Activated naive CD8-positive, alpha-beta T cell treated with anti-CD3 and anti-CD28 coated beads, Interleukin-2, amount 10 ng/mL, durations not matched to agents 7 days and 5 days (primary cell): ENCODE data around the gene CCDC102B. TPM values are rescaled to one million over a fixed set of nuclear protein-coding genes. Genes with fewer than 3 reads are reported as not detected.

ENCODE experiments used
- ATAC-seq: fragments of 150-1000 bp; cut with Tn5 transposase; one replicate; pipeline ENCODE4 v1.10.0; 2021; ENCODE audit warnings: low read depth, moderate library complexity
- POLR2A ChIA-PET: fragments of 350-600 bp; sonication (Branson Sonifier 250); formaldehyde crosslinking; loops from one replicate; lab custom pipeline; 2021; ENCODE audit warnings: antibody characterized with exemption; lab: Charles Lee
- DNase-seq: peaks from one replicate; pipeline ENCODE4 v3.0.0; 2021
- H3K27ac Mint-ChIP-seq: one replicate; pipeline ENCODE4 v1.8.0; 2022; ENCODE audit warnings: mild to moderate bottlenecking, mixed read lengths
- H3K27me3 Mint-ChIP-seq: one replicate; pipeline ENCODE4 v1.8.0; 2022; ENCODE audit warnings: mild to moderate bottlenecking, moderate library complexity, mixed read lengths
- H3K36me3 Mint-ChIP-seq: one replicate; pipeline ENCODE4 v1.8.0; 2021; ENCODE audit warnings: mild to moderate bottlenecking, mixed read lengths
- H3K4me1 Mint-ChIP-seq: one replicate; pipeline ENCODE4 v1.8.0; 2021; ENCODE audit warnings: mixed read lengths
- H3K4me3 Mint-ChIP-seq: one replicate; pipeline ENCODE4 v1.8.0; 2022; ENCODE audit warnings: mild to moderate bottlenecking, moderate library complexity, mixed read lengths
- H3K9me3 Mint-ChIP-seq: one replicate; pipeline ENCODE4 v1.8.0; 2021; ENCODE audit warnings: mixed read lengths
- total RNA-seq, 2 experiments: library from RNA; stranded (reverse); gene quantifications; one replicate each; pipeline ENCODE4 v1.2.3, GENCODE V29; 2021

Gene CCDC102B
- total RNA-seq, 2 experiments from 2014 or later: 3.9 to 4.7 TPM

- no peak for DNase-seq
- Mint-ChIP-seq H3K4me3 (no peak overlapping the region), H3K9me3 (no peaks in the 10 kb centered on the region), H3K27me3 (no peaks in the 10 kb centered on the region), H3K27ac (no peak overlapping the region), H3K36me3 (no peaks in the 10 kb centered on the region), H3K4me1 (no peaks in the 10 kb centered on the region)
- POLR2A ChIA-PET: no interaction called here
- ATAC-seq: no peak
These were observed 237.9 kb downstream of the CCDC102B start for GRCh38 chr18:69035756-69036155.

- POLR2A ChIA-PET: no interaction called here
- Mint-ChIP-seq H3K4me3 (no peak overlapping the region), H3K36me3 (no peaks in the 10 kb centered on the region), H3K27ac (no peak overlapping the region), H3K9me3 (no peaks in the 10 kb centered on the region), H3K27me3 (peaks cover 7% of the 10 kb centered on the region), H3K4me1 (no peaks in the 10 kb centered on the region)
- DNase-seq (no peak), ATAC-seq (no peak)
These were observed 246.3 kb downstream of the CCDC102B start for GRCh38 chr18:69044215-69044614.

GRCh38 chr18:69064063-69064462 lies 266.2 kb downstream of the CCDC102B start:
- ATAC-seq: no peak
- no peaks in the 10 kb centered on the region for H3K9me3 Mint-ChIP-seq
- H3K27ac Mint-ChIP-seq: no peak overlapping the region

GRCh38 chr18:69067048-69067447 lies 269.2 kb downstream of the CCDC102B start:
- ATAC-seq (no peak), DNase-seq (no peak)
- Mint-ChIP-seq H3K36me3 (no peaks in the 10 kb centered on the region), H3K27ac (no peak overlapping the region), H3K27me3 (no peaks in the 10 kb centered on the region), H3K4me3 (no peak overlapping the region), H3K9me3 (no peaks in the 10 kb centered on the region), H3K4me1 (no peaks in the 10 kb centered on the region)
- POLR2A ChIA-PET: no interaction called here

More at GRCh38 chr18:69064063-69064462, 266.2 kb downstream of the CCDC102B start:
- POLR2A ChIA-PET: no interaction called here
- DNase-seq: no peak
- Mint-ChIP-seq H3K36me3 (no peaks in the 10 kb centered on the region), H3K4me1 (no peaks in the 10 kb centered on the region), H3K4me3 (no peak overlapping the region), H3K27me3 (no peaks in the 10 kb centered on the region)

- no peak for ATAC-seq
- H3K4me1 Mint-ChIP-seq: no peaks in the 10 kb centered on the region
- POLR2A ChIA-PET: no interaction called here
- no peak for DNase-seq
- H3K9me3 Mint-ChIP-seq: no peaks in the 10 kb centered on the region
- no peaks in the 10 kb centered on the region for H3K27me3 Mint-ChIP-seq
- H3K36me3 Mint-ChIP-seq: no peaks in the 10 kb centered on the region
- H3K4me3 Mint-ChIP-seq: no peak overlapping the region
- H3K27ac Mint-ChIP-seq: no peak overlapping the region
These were observed 273.8 kb downstream of the CCDC102B start for GRCh38 chr18:69071680-69072079.

GRCh38 chr18:69081846-69082245 lies 284.0 kb downstream of the CCDC102B start:
- POLR2A ChIA-PET: no interaction called here
- ATAC-seq (no peak), DNase-seq (no peak)
- Mint-ChIP-seq H3K4me1 (no peaks in the 10 kb centered on the region), H3K27ac (no peak overlapping the region), H3K9me3 (no peaks in the 10 kb centered on the region), H3K36me3 (no peaks in the 10 kb centered on the region), H3K4me3 (no peak overlapping the region), H3K27me3 (no peaks in the 10 kb centered on the region)

DNA sequence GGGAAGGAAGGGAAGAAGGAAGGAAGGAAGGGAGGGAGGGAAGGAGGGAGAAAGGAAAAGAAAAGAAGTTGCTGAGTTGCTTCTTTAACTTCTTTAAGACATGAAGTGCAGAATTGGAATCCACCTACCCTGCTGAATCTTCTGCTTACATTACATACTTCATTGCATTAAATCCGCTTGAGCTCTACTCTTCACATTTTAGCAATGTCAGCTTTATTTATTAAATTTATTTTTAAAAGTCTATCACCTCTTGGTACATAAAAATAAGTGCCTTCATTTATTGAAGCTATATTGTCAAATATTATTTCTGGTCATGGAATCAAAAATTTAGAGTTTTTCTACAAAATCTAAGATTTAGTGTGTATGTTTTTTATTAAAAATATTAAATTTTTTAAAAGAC lies 284.6 kb downstream of the CCDC102B start:
- H3K9me3 Mint-ChIP-seq: no peaks in the 10 kb centered on the region
- H3K4me3 Mint-ChIP-seq: no peak overlapping the region
- no peak overlapping the region for H3K27ac Mint-ChIP-seq
- DNase-seq (no peak), ATAC-seq (no peak)
- POLR2A ChIA-PET: no interaction called here
- H3K36me3 Mint-ChIP-seq: no peaks in the 10 kb centered on the region
- H3K27me3 Mint-ChIP-seq: no peaks in the 10 kb centered on the region
- H3K4me1 Mint-ChIP-seq: no peaks in the 10 kb centered on the region

- Mint-ChIP-seq H3K27ac (no peak overlapping the region), H3K4me1 (no peaks in the 10 kb centered on the region), H3K4me3 (no peak overlapping the region), H3K9me3 (no peaks in the 10 kb centered on the region), H3K36me3 (no peaks in the 10 kb centered on the region), H3K27me3 (no peaks in the 10 kb centered on the region)
- no peak for DNase-seq
- POLR2A ChIA-PET: no interaction called here
- ATAC-seq: no peak
These were observed 288.1 kb downstream of the CCDC102B start for GRCh38 chr18:69085951-69086350.

DNA sequence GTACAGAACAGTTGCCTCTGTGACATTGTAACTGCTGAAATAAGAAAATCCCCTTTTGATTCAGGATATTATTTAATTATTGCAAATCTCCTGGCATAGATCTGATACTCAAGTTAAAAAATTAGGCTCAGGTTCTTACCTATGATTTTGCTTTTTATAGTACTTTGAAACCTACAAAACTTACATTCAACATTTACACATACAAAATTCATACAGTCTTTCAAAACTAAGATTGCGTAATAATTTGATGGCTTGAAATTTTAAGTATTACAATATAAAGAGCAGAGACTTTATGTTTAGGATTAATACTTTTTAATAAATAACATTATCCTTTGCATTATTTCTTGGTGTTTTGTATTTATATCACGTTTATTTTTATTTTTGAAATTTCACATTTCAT lies 291.1 kb downstream of the CCDC102B start:
- H3K4me1 Mint-ChIP-seq: no peaks in the 10 kb centered on the region
- H3K27me3 Mint-ChIP-seq: no peaks in the 10 kb centered on the region
- H3K4me3 Mint-ChIP-seq: no peak overlapping the region
- no peak for ATAC-seq
- H3K9me3 Mint-ChIP-seq: no peaks in the 10 kb centered on the region
- POLR2A ChIA-PET: no interaction called here
- H3K36me3 Mint-ChIP-seq: no peaks in the 10 kb centered on the region
- H3K27ac Mint-ChIP-seq: no peak overlapping the region
- DNase-seq: no peak

GRCh38 chr18:69097349-69097748 lies 299.5 kb downstream of the CCDC102B start:
- Mint-ChIP-seq H3K36me3 (no peaks in the 10 kb centered on the region), H3K27me3 (no peaks in the 10 kb centered on the region), H3K9me3 (no peaks in the 10 kb centered on the region), H3K4me3 (no peak overlapping the region), H3K4me1 (no peaks in the 10 kb centered on the region), H3K27ac (no peak overlapping the region)
- DNase-seq (no peak), ATAC-seq (no peak)
- POLR2A ChIA-PET: no interaction called here

GRCh38 chr18:69102959-69103358 lies 305.1 kb downstream of the CCDC102B start:
- no peak for DNase-seq
- Mint-ChIP-seq H3K4me1 (no peaks in the 10 kb centered on the region), H3K4me3 (no peak overlapping the region), H3K36me3 (no peaks in the 10 kb centered on the region), H3K27ac (no peak overlapping the region), H3K9me3 (no peaks in the 10 kb centered on the region), H3K27me3 (no peaks in the 10 kb centered on the region)
- POLR2A ChIA-PET: no interaction called here
- ATAC-seq: no peak

Other genes with a start within 250 kb of the CCDC102B start
- 10 to 100 TPM; 65.3 to 68.1 TPM for gene TMX3, start 83.0 kb upstream of the CCDC102B start, total RNA-seq